ENCODE measurements around the gene BBX. TPM values are rescaled to one million over a fixed set of nuclear protein-coding genes. Genes with fewer than 3 reads are reported as not detected.

Gene BBX
- total and polyA plus RNA-seq, 12 donors = 4.6 to 49.8 (median 38.0) TPM

- H3K9me3 ChIP-seq = no peaks in the 10 kb centered on the region
- no peak for TF ChIP-seq CTCF (IDR thresholded peaks at IDR 0.05)
- DNase-seq (no peak), ATAC-seq (no peak)
- H3K27me3 ChIP-seq = no peaks in the 10 kb centered on the region
- intact Hi-C loops (cut with DNase I) = no loop called here
- no peak overlapping the region for H3K27ac ChIP-seq
- WGBS, 2 donors = 53 to 58% methylated on average over 2 of the region's 2 CpGs
- H3K36me3 ChIP-seq = peaks cover 0 to 37% (median 0%) of the 10 kb centered on the region in 9 donors
- no peak overlapping the region for H3K4me3 ChIP-seq
- H3K4me1 ChIP-seq = peaks cover 0 to 6% (median 0%) of the 10 kb centered on the region in 9 donors
These were observed 238.6 kb downstream of the BBX start for GRCh38 chr3:107761391-107761790.

GRCh38 chr3:107765524-107765923 is 242.8 kb downstream of the BBX start:
- 94 to 98% methylated on average over 6 of the region's 6 CpGs for WGBS, 2 donors
- H3K4me1 ChIP-seq = no peaks in the 10 kb centered on the region
- no peak for TF ChIP-seq CTCF (IDR thresholded peaks at IDR 0.05)

GRCh38 chr3:107767897-107768605 is 245.3 kb downstream of the BBX start:
- DNase-seq = no peak
- no peak overlapping the region for H3K27ac ChIP-seq

More at GRCh38 chr3:107765524-107765923, 242.8 kb downstream of the BBX start:
- no peak overlapping the region for H3K27ac ChIP-seq
- DNase-seq (no peak), ATAC-seq (no peak)
- H3K9me3 ChIP-seq = peaks cover 0 to 2% (median 0%) of the 10 kb centered on the region in 11 donors
- peaks cover 0 to 20% (median 0%) of the 10 kb centered on the region in 9 donors for H3K36me3 ChIP-seq
- intact Hi-C loops (cut with DNase I) = no loop called here
- H3K4me3 ChIP-seq = no peak overlapping the region
- H3K27me3 ChIP-seq = no peaks in the 10 kb centered on the region

GRCh38 chr3:107769882-107770281 is 247.1 kb downstream of the BBX start:
- H3K27me3 ChIP-seq = no peaks in the 10 kb centered on the region
- intact Hi-C loops (cut with DNase I) = no loop called here
- H3K9me3 ChIP-seq = peaks cover 0 to 2% (median 0%) of the 10 kb centered on the region in 11 donors
- DNase-seq = no peak
- no peak for TF ChIP-seq CTCF (IDR thresholded peaks at IDR 0.05)
- ATAC-seq = no peak
- H3K4me3 ChIP-seq = no peak overlapping the region
- peaks cover 0 to 42% (median 11%) of the 10 kb centered on the region in 9 donors for H3K36me3 ChIP-seq
- H3K4me1 ChIP-seq = no peaks in the 10 kb centered on the region
- H3K27ac ChIP-seq = no peak overlapping the region
- 93% methylated on average over 3 of the region's 3 CpGs for whole genome bisulfite sequencing, 2 donors

More at GRCh38 chr3:107767897-107768605, 245.3 kb downstream of the BBX start:
- intact Hi-C loops (cut with DNase I) = no loop called here
- no peaks in the 10 kb centered on the region for H3K4me1 ChIP-seq
- TF ChIP-seq CTCF (IDR thresholded peaks at IDR 0.05) = no peak
- WGBS, 2 donors = 86 to 96% methylated on average over 8 of the region's 8 CpGs
- peaks cover 0 to 2% (median 0%) of the 10 kb centered on the region in 11 donors for H3K9me3 ChIP-seq
- no peak for ATAC-seq
- no peaks in the 10 kb centered on the region for H3K27me3 ChIP-seq
- no peak overlapping the region for H3K4me3 ChIP-seq
- H3K36me3 ChIP-seq = peaks cover 0 to 24% (median 0%) of the 10 kb centered on the region in 9 donors
